GM18951 (cell line): ENCODE results near the gene MRTFA.

Source experiments
- POLR2A ChIP-seq: IDR thresholded peaks from 4 replicates; pipeline ENCODE4 v1.6.1; 2011; ENCODE audit warnings: mild to moderate bottlenecking; ENCODE audit not compliant: insufficient read length, insufficient read depth; ENCODE audit errors: extremely low read depth
- in situ Hi-C: fragments of 300-500 bp; cut with MboI; formaldehyde crosslinking; loops from one replicate; pipeline ENCODE4 v1.12.0; 2022; ENCODE audit warnings: low sequenced_read_pairs, mixed read lengths, inconsistent platforms; ENCODE audit not compliant: unreplicated experiment

The MRTFA gene

GRCh38 chr22:40413873-40414272, 222.6 kb downstream of the MRTFA start:
- TF ChIP-seq POLR2A: no peak
- in situ Hi-C loops: no loop called here

- no peak for TF ChIP-seq POLR2A
- in situ Hi-C loops: no loop called here
Observed at GRCh38 chr22:40412441-40412840, 224.1 kb downstream of the MRTFA start.

GRCh38 chr22:40411506-40411861, 225.0 kb downstream of the MRTFA start:
- no peak for TF ChIP-seq POLR2A
- in situ Hi-C loops: no loop called here

- no peak for TF ChIP-seq POLR2A
- in situ Hi-C loops: no loop called here
Observed at GRCh38 chr22:40410731-40411505, 225.6 kb downstream of the MRTFA start.

- TF ChIP-seq POLR2A: no peak
Observed at GRCh38 chr22:40410272-40410671, 226.2 kb downstream of the MRTFA start.

GRCh38 chr22:40409613-40410113, 226.9 kb downstream of the MRTFA start:
- in situ Hi-C loops: no loop called here
- no peak for TF ChIP-seq POLR2A

More at GRCh38 chr22:40410272-40410671, 226.2 kb downstream of the MRTFA start:
- in situ Hi-C loops: no loop called here

GRCh38 chr22:40408718-40409612, 227.6 kb downstream of the MRTFA start:
- TF ChIP-seq POLR2A: no peak

GRCh38 chr22:40407831-40408717, 228.4 kb downstream of the MRTFA start:
- in situ Hi-C loops: no loop called here

More at GRCh38 chr22:40408718-40409612, 227.6 kb downstream of the MRTFA start:
- in situ Hi-C loops: no loop called here

GRCh38 chr22:40407021-40407761, 229.3 kb downstream of the MRTFA start:
- TF ChIP-seq POLR2A: no peak

More at GRCh38 chr22:40407831-40408717, 228.4 kb downstream of the MRTFA start:
- no peak for TF ChIP-seq POLR2A

GRCh38 chr22:40406063-40406890, 230.2 kb downstream of the MRTFA start:
- in situ Hi-C loops: no loop called here
- no peak for TF ChIP-seq POLR2A

More at GRCh38 chr22:40407021-40407761, 229.3 kb downstream of the MRTFA start:
- in situ Hi-C loops: no loop called here
